22Rv1 (cell line): ENCODE data around the gene RPP38.

Source experiments
- CTCF ChIP-seq: fragments of 450-650 bp; IDR thresholded peaks from 2 replicates; pipeline ENCODE4 v1.5.1; 2017; ENCODE audit warnings: mild to moderate bottlenecking
- ZFX ChIP-seq: fragments of 450-650 bp; IDR thresholded peaks from 2 replicates; pipeline ENCODE4 v1.6.1; 2017; ENCODE audit warnings: antibody characterized with exemption, borderline replicate concordance

- TF ChIP-seq CTCF (no peak), ZFX (no peak)
Measured at GRCh38 chr10:15137036-15137359, 39.8 kb downstream of the RPP38 start.
